HepG2 (cell line): Measurements from ENCODE around the gene SLC25A38. TPM values are rescaled to one million over a fixed set of nuclear protein-coding genes. Genes with fewer than 3 reads are reported as not detected.
"Not testable (repeated sequence)": the region's sequence is repeated elsewhere in the genome, so short reads cannot be mapped to it uniquely, and the experiment has no call there.

Source experiments
- ATAC-seq: fragments of 200-7000 bp; cut with Tn5 transposase; 3 replicates; pipeline ENCODE4 v1.9.1; 2020; ENCODE audit warnings: mild to moderate bottlenecking, moderate library complexity
- BruUV-seq: library from RNA; stranded (reverse); fragments of 400-500 nt; replicated peaks from 2 replicates; lab custom pipeline; 2021; lab: Mats Ljungman, UMichigan
- CTCF ChIA-PET: fragments of 300-600 bp; formaldehyde crosslinking; extraction: SDS; loops from one replicate; lab custom pipeline; 2021; ENCODE audit warnings: low total read pairs, inconsistent platforms, low intra/inter-chr PET ratio; lab: Yijun Ruan, JAX
- POLR2A ChIA-PET: fragments of 350-600 bp; sonication (Branson Sonifier 250); formaldehyde crosslinking; loops from one replicate; lab custom pipeline; 2020; ENCODE audit warnings: antibody characterized with exemption, inconsistent platforms; lab: Yijun Ruan, JAX
- DNase-seq: peaks from one replicate; pipeline ENCODE4 v3.0.0-alpha.2; 2015; ENCODE audit warnings: low spot score
- FAIRE-seq: peaks from 3 replicates; lab custom pipeline; 2011; peaks lifted over from hg19 to GRCh38; lab: Jason Lieb, UNC
- H2AFZ ChIP-seq: one replicate; pipeline ENCODE4 v1.6.1; 2011; ENCODE audit warnings: low read length, inconsistent platforms
- H3K27ac ChIP-seq: fragments of 300-600 bp; 3 replicates; pipeline ENCODE4 v1.8.0; 2011; ENCODE audit warnings: mixed run types, mild to moderate bottlenecking, mixed read lengths, low read length, inconsistent platforms; ENCODE audit not compliant: insufficient read depth; ENCODE audit errors: extremely low read length
- H3K27me3 ChIP-seq, 2 experiments: fragments of 200-600 bp in 1 of 2; 2 replicates in 1 of 2; 3 replicates in 1 of 2; pipeline versions ENCODE4 v1.6.0 to v1.8.0; 2011; ENCODE audit warnings: low read length in 2 of 2, mild to moderate bottlenecking in 2 of 2, moderate library complexity in 2 of 2, inconsistent platforms in 1 of 2; ENCODE audit not compliant: insufficient read depth in 2 of 2, control insufficient read depth in 1 of 2
- H3K36me3 ChIP-seq, 2 experiments: fragments of 200-600 bp in 1 of 2; replicated peaks in 1 of 2; 2 replicates in 1 of 2; 3 replicates in 1 of 2; pipeline versions ENCODE4 v1.5.1 to v1.8.0; 2011; ENCODE audit warnings: low read length in 2 of 2, inconsistent platforms in 1 of 2; ENCODE audit not compliant: insufficient read depth in 2 of 2, control insufficient read depth in 1 of 2
- H3K4me1 ChIP-seq: 2 replicates; pipeline ENCODE4 v1.5.1; 2012; ENCODE audit warnings: low read length, inconsistent platforms; ENCODE audit not compliant: insufficient read depth
- H3K4me2 ChIP-seq: 2 replicates; pipeline ENCODE4 v1.6.0; 2011; ENCODE audit warnings: low read depth, low read length, inconsistent platforms
- H3K4me3 ChIP-seq, 3 experiments: fragments of 200-600 bp in 1 of 3; sonication (generic), shearing (Covaris generic) in 1 of 3; replicated peaks in 1 of 3; 2 replicates each; pipeline ENCODE4 v1.5.1; 2011 to 2016; ENCODE audit warnings: low read length in 3 of 3, inconsistent platforms in 2 of 3, low read depth in 2 of 3, mild to moderate bottlenecking in 2 of 3, control low read depth in 1 of 3, mixed read lengths in 1 of 3; ENCODE audit not compliant: insufficient read depth in 1 of 3
- H3K79me2 ChIP-seq: one replicate; pipeline ENCODE4 v1.6.1; 2011; ENCODE audit warnings: low read length, inconsistent platforms; ENCODE audit not compliant: insufficient read depth
- H3K9ac ChIP-seq: 2 replicates; pipeline ENCODE4 v1.6.0; 2011; ENCODE audit warnings: mild to moderate bottlenecking, low read depth, low read length, inconsistent platforms; ENCODE audit not compliant: insufficient read depth
- H3K9me3 ChIP-seq: 2 replicates; pipeline ENCODE4 v1.5.1; 2012; ENCODE audit warnings: mild to moderate bottlenecking, low read length
- H4K20me1 ChIP-seq: 2 replicates; pipeline ENCODE4 v1.6.0; 2011; ENCODE audit warnings: inconsistent platforms, mild to moderate bottlenecking, low read length, moderate library complexity; ENCODE audit not compliant: insufficient read depth
- ARNT ChIP-seq: fragments of 450-650 bp; IDR thresholded peaks from 2 replicates; pipeline ENCODE4 v1.6.1; 2017
- WGBS: methylation state at CpG from one replicate; pipeline ENCODE4 v1.1.6; 2017; ENCODE audit warnings: low lambda C conversion rate; 5-methylcytosine and 5-hydroxymethylcytosine counted together
- in situ Hi-C: cut with HindIII; loops from 2 replicates; pipeline ENCODE4 v1.10.0; 2017; ENCODE audit warnings: low pct_unique_long_range_greater_than_20kb; ENCODE audit not compliant: extremely low pct_ligation_motif_present
- intact Hi-C: fragments of 100-400 bp; cut with micrococcal nuclease; formaldehyde crosslinking; loops from one replicate; pipeline ENCODE4 v1.10.0; 2022; ENCODE audit not compliant: unreplicated experiment
- polyA plus RNA-seq, 8 experiments: library from polyadenylated mRNA; depleted of rRNA in 3 of 8; stranded (reverse) in 7 of 8; unstranded in 1 of 8; fragments of >200 nt; fragmentation: Illumina TruSeq in 4 of 8; extraction: Trizol in 4 of 8; gene quantifications; 2 replicates each; pipeline versions ENCODE4 v1.2.1 to v1.2.3, GENCODE V29; 2011 to 2016; ENCODE audit warnings: low read depth in 4 of 8, missing spikeins in 1 of 8, mixed read lengths in 1 of 8; ENCODE audit not compliant: insufficient read depth in 1 of 8
- total RNA-seq, 5 experiments: library from RNA; depleted of rRNA; stranded (reverse); fragments of >200 nt; fragmentation: Illumina TruSeq; extraction: Trizol; gene quantifications; 2 replicates each; pipeline ENCODE4 v1.2.3, GENCODE V29; 2016; ENCODE audit warnings: low read depth in 1 of 5
- TF ChIP-seq, protein P1 (sequence below): sonication (generic); formaldehyde crosslinking; IDR thresholded peaks from 2 replicates; pipeline ENCODE4 v1.4.0; 2020; ENCODE audit warnings: missing genetic modification reagents

Gene SLC25A38
- total and polyA plus RNA-seq, 2 of the 13 experiments (the other 11 are each of a cell fraction or from before 2014, with no cell fraction given): 32.5 to 35.4 TPM

DNA sequence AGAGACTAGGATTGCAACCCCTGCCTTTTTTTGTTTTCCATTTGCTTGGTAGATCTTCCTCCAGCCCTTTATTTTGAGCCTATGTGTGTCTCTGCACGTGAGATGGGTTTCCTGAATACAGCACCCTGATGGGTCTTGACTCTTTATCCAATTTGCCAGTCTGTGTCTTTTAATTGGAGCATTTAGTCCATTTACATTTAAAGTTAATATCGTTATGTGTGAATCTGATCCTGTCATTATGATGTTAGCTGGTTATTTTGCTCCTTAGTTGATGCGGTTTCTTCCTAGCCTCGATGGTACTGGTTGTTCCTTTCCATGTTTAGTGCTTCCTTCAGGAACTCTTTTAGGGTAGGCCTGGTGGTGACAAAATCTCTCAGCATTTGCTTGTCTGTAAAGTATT is 12.7 kb upstream of the SLC25A38 start:
- intact Hi-C loops, H4K20me1 ChIP-seq, BruUV-seq, H3K4me3 ChIP-seq, DNase-seq, FAIRE-seq, H3K4me1 ChIP-seq, CTCF ChIA-PET, H3K4me2 ChIP-seq, H3K27me3 ChIP-seq, POLR2A ChIA-PET, ATAC-seq, H3K9me3 ChIP-seq, H3K79me2 ChIP-seq, H3K27ac ChIP-seq, H3K36me3 ChIP-seq, H3K9ac ChIP-seq, in situ Hi-C loops, H2AFZ ChIP-seq: not testable (repeated sequence)
- 36% methylated on average over 4 of the region's 4 CpGs for WGBS

DNA sequence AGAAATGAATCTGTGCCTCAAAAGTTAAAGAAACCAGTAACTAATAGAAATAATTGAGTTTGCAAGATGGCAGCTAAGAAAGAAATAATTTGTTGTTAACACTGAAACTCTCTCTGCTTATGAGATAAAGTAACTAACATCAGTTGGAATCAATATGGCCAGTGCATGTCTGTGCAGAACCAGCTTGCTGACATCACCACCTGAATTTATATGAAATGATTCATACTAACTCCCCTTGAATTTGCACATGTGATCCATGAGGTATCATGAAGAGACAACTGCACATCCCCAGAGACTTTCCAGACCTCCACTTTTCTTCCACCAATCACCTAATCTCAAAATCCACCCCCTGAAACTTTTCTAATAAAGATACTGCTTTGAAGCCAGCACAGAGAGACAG is 10.3 kb upstream of the SLC25A38 start:
- TF ChIP-seq ARNT: no peak
- TF ChIP-seq, protein P1, sequence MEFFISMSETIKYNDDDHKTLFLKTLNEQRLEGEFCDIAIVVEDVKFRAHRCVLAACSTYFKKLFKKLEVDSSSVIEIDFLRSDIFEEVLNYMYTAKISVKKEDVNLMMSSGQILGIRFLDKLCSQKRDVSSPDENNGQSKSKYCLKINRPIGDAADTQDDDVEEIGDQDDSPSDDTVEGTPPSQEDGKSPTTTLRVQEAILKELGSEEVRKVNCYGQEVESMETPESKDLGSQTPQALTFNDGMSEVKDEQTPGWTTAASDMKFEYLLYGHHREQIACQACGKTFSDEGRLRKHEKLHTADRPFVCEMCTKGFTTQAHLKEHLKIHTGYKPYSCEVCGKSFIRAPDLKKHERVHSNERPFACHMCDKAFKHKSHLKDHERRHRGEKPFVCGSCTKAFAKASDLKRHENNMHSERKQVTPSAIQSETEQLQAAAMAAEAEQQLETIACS (CRISPR knock-in tag): no peak
- TF ChIP-seq, all 625 proteins: peak for 0
- H3K4me3 ChIP-seq: no peak overlapping the region
- H3K79me2 ChIP-seq: no peaks in the 10 kb centered on the region
- no TSS peak for BruUV-seq
- in situ Hi-C loops (no loop called here), intact Hi-C loops (no loop called here)
- H4K20me1 ChIP-seq: no peaks in the 10 kb centered on the region
- no peaks in the 10 kb centered on the region for H3K36me3 ChIP-seq
- H3K27me3 ChIP-seq: 0 out of 5 replicates have a peak, but pooled peaks cover 0 to under 1% of the 10 kb centered on the region in 2 experiments
- H3K9ac ChIP-seq: no peak overlapping the region
- H3K4me1 ChIP-seq: no peaks in the 10 kb centered on the region
- FAIRE-seq (no peak), DNase-seq (no peak), ATAC-seq (no peak)
- ChIA-PET CTCF (no interaction called here), POLR2A (no interaction called here)
- no peak overlapping the region for H3K4me2 ChIP-seq
- H3K27ac ChIP-seq: no peak overlapping the region
- H2AFZ ChIP-seq: no peak overlapping the region
- H3K9me3 ChIP-seq: no peaks in the 10 kb centered on the region
